Subcutaneous abdominal adipose tissue (tissue), 5 donors: ENCODE measurements around the gene PTGES.
A peak's percentile ranks its signal among the peaks of the same experiment; 100 is the strongest.

Experiments used
- H3K27ac ChIP-seq: one replicate; pipeline ENCODE4 v1.7.0; 2013; ENCODE audit warnings: low read depth, mild to moderate bottlenecking, inconsistent platforms, low read length, moderate library complexity
- H3K27me3 ChIP-seq, 5 donors: one replicate each; pipeline ENCODE4 v1.7.0; 2013; ENCODE audit warnings: low read length in 5 of 5, inconsistent platforms in 1 of 5; ENCODE audit not compliant: control insufficient read depth in 5 of 5, insufficient read depth in 4 of 5
- H3K36me3 ChIP-seq, 5 donors: one replicate each; pipeline ENCODE4 v1.7.0; 2013; ENCODE audit warnings: low read length in 5 of 5; ENCODE audit not compliant: control insufficient read depth in 5 of 5, insufficient read depth in 5 of 5
- H3K4me1 ChIP-seq, 5 donors: one replicate each; pipeline ENCODE4 v1.7.0; 2013; ENCODE audit warnings: low read length in 5 of 5, mild to moderate bottlenecking in 3 of 5, moderate library complexity in 1 of 5; ENCODE audit not compliant: control insufficient read depth in 5 of 5, insufficient read depth in 5 of 5
- H3K4me3 ChIP-seq, 5 donors: one replicate each; pipeline ENCODE4 v1.7.0; 2013; ENCODE audit warnings: low read length in 5 of 5, low read depth in 1 of 5
- H3K9ac ChIP-seq, 5 donors: one replicate each; pipeline ENCODE4 v1.7.0; 2013; ENCODE audit warnings: low read length in 5 of 5, mild to moderate bottlenecking in 4 of 5, moderate library complexity in 3 of 5
- H3K9me3 ChIP-seq, 5 donors: one replicate each; pipeline ENCODE4 v1.7.0; 2013; ENCODE audit warnings: low read length in 5 of 5; ENCODE audit not compliant: control insufficient read depth in 5 of 5
- donor health status: healthy.
- donor health status: healthy.
- donor health status: healthy.
- donor health status: healthy.
- donor health status: healthy.

PTGES gene

GRCh38 chr9:129722913-129723312 lies 29.9 kb downstream of the PTGES start:
- peaks cover 2 to 17% (median 12%) of the 10 kb centered on the region in 5 donors for H3K4me1 ChIP-seq
- H3K36me3 ChIP-seq: no peaks in the 10 kb centered on the region
- no peak overlapping the region for H3K27ac ChIP-seq
- no peak overlapping the region for H3K4me3 ChIP-seq
- no peak overlapping the region for H3K9ac ChIP-seq
- peaks cover 0 to 19% (median 15%) of the 10 kb centered on the region in 5 donors for H3K27me3 ChIP-seq
- H3K9me3 ChIP-seq: no peaks in the 10 kb centered on the region

- H3K27ac ChIP-seq: no peak overlapping the region
- H3K27me3 ChIP-seq: peaks cover 0 to 19% (median 15%) of the 10 kb centered on the region in 5 donors
- no peak overlapping the region for H3K9ac ChIP-seq
- no peaks in the 10 kb centered on the region for H3K36me3 ChIP-seq
- peaks cover 0 to 7% (median 1%) of the 10 kb centered on the region in 5 donors for H3K4me1 ChIP-seq
- no peaks in the 10 kb centered on the region for H3K9me3 ChIP-seq
- H3K4me3 ChIP-seq: no peak overlapping the region
Observed at GRCh38 chr9:129720865-129721545, 31.8 kb downstream of the PTGES start.

GRCh38 chr9:129720181-129720864 lies 32.5 kb downstream of the PTGES start:
- H3K4me3 ChIP-seq: no peak overlapping the region
- H3K9ac ChIP-seq: no peak overlapping the region
- no peak overlapping the region for H3K27ac ChIP-seq
- peaks cover 0 to 19% (median 15%) of the 10 kb centered on the region in 5 donors for H3K27me3 ChIP-seq
- H3K9me3 ChIP-seq: no peaks in the 10 kb centered on the region
- no peaks in the 10 kb centered on the region for H3K36me3 ChIP-seq
- peaks cover 0 to under 1% (median 0%) of the 10 kb centered on the region in 5 donors for H3K4me1 ChIP-seq

- Histone ChIP-seq H3K27me3 (peaks cover 0 to 20% (median 11%) of the 10 kb centered on the region in 5 donors), H3K27ac (no peak overlapping the region), H3K36me3 (no peaks in the 10 kb centered on the region), H3K9me3 (no peaks in the 10 kb centered on the region), H3K4me1 (peaks cover 0 to 5% (median 0%) of the 10 kb centered on the region in 5 donors), H3K9ac (no peak overlapping the region), H3K4me3 (no peak overlapping the region)
Observed at GRCh38 chr9:129719135-129719534, 33.7 kb downstream of the PTGES start.

GRCh38 chr9:129718647-129719046 lies 34.2 kb downstream of the PTGES start:
- Histone ChIP-seq H3K9ac (no peak overlapping the region), H3K9me3 (no peaks in the 10 kb centered on the region), H3K27ac (no peak overlapping the region), H3K4me1 (peaks cover 0 to 5% (median 0%) of the 10 kb centered on the region in 5 donors), H3K36me3 (no peaks in the 10 kb centered on the region), H3K27me3 (peaks cover 0 to 20% (median 11%) of the 10 kb centered on the region in 5 donors), H3K4me3 (no peak overlapping the region)

- no peak overlapping the region for H3K4me3 ChIP-seq
- peaks cover 5 to 24% (median 14%) of the 10 kb centered on the region in 5 donors for H3K27me3 ChIP-seq
- no peaks in the 10 kb centered on the region for H3K36me3 ChIP-seq
- no peak overlapping the region for H3K9ac ChIP-seq
- no peaks in the 10 kb centered on the region for H3K9me3 ChIP-seq
- H3K4me1 ChIP-seq: peaks cover 0 to 9% (median under 1%) of the 10 kb centered on the region in 5 donors
- H3K27ac ChIP-seq: no peak overlapping the region
Observed at GRCh38 chr9:129717991-129718390, 34.9 kb downstream of the PTGES start.

- H3K9ac ChIP-seq: no peak overlapping the region
- no peak overlapping the region for H3K4me3 ChIP-seq
- no peaks in the 10 kb centered on the region for H3K36me3 ChIP-seq
- peaks cover 0 to 22% (median 13%) of the 10 kb centered on the region in 5 donors for H3K4me1 ChIP-seq
- peaks cover 12 to 20% (median 16%) of the 10 kb centered on the region in 5 donors for H3K27me3 ChIP-seq
- no peak overlapping the region for H3K27ac ChIP-seq
- H3K9me3 ChIP-seq: no peaks in the 10 kb centered on the region
Observed at GRCh38 chr9:129716091-129716490, 36.8 kb downstream of the PTGES start.

- Histone ChIP-seq H3K27me3 (peaks cover 5 to 18% (median 15%) of the 10 kb centered on the region in 5 donors), H3K27ac (no peak overlapping the region), H3K9me3 (no peaks in the 10 kb centered on the region), H3K36me3 (no peaks in the 10 kb centered on the region), H3K4me3 (peak overlapping the region in 2 of 5 donors; percentile 13 to 31), H3K4me1 (peaks cover 0 to 22% (median 13%) of the 10 kb centered on the region in 5 donors), H3K9ac (no peak overlapping the region)
Observed at GRCh38 chr9:129714511-129715061, 38.3 kb downstream of the PTGES start.

GRCh38 chr9:129713402-129713679 lies 39.5 kb downstream of the PTGES start:
- Histone ChIP-seq H3K9ac (no peak overlapping the region), H3K4me1 (peaks cover 0 to 22% (median 13%) of the 10 kb centered on the region in 5 donors), H3K27ac (no peak overlapping the region), H3K4me3 (no peak overlapping the region), H3K9me3 (no peaks in the 10 kb centered on the region), H3K36me3 (no peaks in the 10 kb centered on the region), H3K27me3 (peaks cover 5 to 16% (median 12%) of the 10 kb centered on the region in 5 donors)
